Measurements from ENCODE around the gene SLC16A5. TPM values are rescaled to one million over a fixed set of nuclear protein-coding genes. Genes with fewer than 3 reads are reported as not detected.
"Not testable (repeated sequence)": the region's sequence is repeated elsewhere in the genome, so short reads cannot be mapped to it uniquely, and the experiment has no call there.

The SLC16A5 gene, protein sequence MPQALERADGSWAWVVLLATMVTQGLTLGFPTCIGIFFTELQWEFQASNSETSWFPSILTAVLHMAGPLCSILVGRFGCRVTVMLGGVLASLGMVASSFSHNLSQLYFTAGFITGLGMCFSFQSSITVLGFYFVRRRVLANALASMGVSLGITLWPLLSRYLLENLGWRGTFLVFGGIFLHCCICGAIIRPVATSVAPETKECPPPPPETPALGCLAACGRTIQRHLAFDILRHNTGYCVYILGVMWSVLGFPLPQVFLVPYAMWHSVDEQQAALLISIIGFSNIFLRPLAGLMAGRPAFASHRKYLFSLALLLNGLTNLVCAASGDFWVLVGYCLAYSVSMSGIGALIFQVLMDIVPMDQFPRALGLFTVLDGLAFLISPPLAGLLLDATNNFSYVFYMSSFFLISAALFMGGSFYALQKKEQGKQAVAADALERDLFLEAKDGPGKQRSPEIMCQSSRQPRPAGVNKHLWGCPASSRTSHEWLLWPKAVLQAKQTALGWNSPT
- 0.07 TPM in 1 of 2 replicates, not detected in the other for total RNA-seq (2014; rRNA removed; shearing (Covaris generic))

DNA sequence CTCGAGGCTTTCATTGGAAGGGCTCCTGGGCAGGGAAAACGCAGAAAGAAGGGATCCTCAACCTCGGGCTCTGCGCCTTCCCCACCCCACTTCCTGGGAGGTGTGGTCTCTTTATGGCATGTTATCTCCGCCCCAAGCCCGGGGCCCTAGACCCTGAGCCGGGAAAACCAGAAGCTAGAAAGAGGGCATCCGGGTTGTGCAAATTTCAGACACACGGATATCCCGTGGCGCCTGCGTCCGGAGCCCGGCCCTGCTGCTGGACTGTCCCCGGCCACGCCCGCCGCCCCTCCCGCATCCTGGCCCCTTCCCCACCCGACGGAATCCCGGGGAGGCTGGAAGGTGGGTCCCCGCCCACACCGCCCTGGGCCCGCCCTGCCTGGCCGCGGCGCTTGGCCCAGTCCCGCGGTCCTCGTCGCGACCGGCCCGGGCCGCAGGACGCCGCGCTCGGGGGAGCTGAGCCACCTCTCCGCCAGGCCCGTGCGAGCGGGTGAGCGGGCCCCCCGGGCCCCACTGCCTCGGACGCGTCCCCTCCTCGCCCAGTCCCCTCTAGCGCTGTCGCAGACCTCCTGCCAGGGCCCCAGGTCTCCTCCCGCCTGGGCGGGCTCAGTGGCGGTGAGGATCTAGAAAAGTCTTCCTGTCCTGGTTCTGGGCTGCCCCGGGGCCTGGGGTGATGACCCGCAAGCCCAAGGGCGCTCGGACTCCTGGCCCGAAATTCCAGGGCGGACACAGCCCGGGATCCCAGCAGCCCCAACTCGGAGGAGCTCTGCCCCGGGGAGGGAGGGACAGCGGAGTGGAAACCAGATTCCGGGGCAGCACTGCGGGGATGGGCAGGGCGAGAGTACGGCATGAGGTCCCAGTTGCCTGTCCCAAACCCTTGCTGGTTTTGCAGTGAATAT is at the start of gene SLC16A5:
SLC16A5 (plus strand) TSS at position 397 of the 896 bp plus-strand sequence. CDS start 5,683 bp downstream, outside the sequence.
- DNase-seq (ENCODE audit: low read depth), result no peak

DNA sequence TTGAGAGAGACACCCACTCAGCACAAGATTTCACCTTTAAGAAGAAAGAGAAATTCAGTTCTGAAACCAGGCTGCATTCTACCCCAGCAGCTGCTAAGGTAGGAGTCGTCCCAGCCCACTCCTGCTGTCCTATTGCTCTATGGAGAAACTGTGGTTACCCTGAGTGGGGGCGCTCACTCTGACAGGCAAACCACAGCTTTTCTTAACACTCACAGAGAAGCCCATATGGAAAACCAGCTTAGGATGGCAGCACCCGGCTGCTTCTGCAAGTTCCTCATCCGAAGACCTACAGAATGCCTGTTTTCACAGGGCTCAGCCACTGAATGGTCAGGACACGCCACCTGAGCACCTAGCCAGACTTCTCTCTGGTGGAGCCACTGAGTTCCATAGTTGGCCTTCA is 48.5 kb upstream of the SLC16A5 start:
- DNase-seq (ENCODE audit: low read depth), result no peak

DNA sequence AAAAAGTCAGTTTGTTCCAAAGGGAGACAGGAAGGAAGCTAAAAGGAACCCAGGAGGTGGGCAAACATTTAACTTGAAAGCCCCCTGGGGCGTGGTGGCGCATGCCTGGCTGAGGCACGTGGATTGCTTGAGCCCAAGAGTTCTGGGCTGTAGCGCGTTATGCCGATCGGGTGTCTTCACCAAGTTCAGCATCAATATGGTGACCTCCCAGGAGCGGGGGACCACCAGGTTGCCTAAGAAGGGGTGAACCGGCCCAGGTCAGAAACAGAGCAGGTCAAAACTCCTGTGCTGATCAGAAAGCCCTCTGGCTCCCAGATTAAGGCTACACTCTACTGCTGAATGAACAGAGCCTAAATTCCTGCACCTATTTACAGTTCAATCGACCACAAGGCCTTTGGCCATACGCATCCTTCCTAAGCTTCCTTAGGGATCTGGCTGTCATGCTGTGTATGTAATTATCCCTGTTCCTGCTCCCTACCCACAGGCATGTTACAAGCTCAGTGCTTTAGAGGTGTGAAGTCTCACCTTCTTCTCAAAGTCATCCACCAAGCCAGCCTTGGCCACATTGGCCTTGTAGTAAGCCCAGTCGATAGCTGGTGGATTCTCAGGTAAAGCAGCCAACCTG is 46.0 kb upstream of the SLC16A5 start:
- DNase-seq (ENCODE audit: low read depth), result no peak

DNA sequence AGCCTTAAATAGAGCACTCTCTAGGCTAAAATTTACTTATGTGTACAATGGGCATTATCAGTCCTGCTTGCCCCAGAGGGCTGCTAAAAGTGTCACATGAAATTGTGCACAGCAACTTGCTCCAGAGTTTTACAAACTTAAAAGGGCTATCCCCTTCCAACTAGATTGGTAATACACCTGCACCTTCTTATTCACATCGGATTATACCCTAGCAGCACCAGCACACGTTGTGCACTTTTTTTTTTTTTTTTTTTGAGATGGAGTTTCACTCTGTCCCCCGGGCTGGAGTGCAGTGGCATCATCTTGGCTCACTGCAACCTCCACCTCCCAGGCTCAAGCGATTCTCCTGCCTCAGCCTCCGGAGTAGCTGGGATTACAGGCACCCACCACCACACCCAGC is 44.0 kb upstream of the SLC16A5 start:
- not testable (repeated sequence) for DNase-seq (ENCODE audit: low read depth)

DNA sequence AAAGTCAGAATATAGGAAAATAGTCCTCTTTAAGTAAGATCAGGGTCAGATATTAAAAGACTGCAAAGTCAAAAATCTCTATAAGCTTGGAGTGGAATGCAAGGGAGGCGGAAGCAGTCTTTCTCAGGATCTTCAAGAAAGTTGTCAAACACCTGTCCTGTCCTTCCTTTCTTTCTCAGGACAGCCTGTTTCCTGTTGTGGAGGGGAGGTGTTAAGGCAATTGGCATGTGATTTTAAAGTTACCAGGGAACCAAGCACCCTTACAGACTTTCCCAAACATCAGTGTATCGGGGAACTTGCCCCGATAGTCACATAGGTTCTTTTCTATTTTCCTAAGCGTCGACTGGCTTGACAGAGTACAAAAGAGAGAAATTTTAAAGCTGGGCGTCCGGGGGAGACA is 43.0 kb upstream of the SLC16A5 start:
- no peak for DNase-seq (ENCODE audit: low read depth)

DNA sequence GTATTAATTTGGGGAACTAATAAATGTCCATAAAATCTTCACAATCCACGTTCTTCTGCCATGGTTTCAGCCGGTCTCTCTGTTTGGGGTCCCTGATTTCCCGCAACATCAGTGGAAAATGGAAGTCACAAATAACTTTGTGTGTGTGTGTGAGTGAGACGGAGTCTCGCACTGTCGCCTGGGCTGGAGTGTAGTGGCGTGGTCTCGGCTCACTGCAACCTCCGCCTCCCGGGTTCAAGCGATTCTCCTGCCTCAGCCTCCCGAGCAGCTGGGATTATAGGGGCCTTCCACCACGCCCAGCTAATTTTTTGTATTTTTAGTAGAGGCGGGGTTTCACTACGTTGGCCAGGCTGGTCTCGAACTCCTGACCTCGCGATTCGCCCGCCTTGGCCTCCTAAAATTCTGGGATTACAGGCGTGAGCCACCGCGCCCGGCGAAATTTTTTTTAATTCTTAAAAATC is 41.8 kb upstream of the SLC16A5 start:
- not testable (repeated sequence) for DNase-seq (ENCODE audit: low read depth)

DNA sequence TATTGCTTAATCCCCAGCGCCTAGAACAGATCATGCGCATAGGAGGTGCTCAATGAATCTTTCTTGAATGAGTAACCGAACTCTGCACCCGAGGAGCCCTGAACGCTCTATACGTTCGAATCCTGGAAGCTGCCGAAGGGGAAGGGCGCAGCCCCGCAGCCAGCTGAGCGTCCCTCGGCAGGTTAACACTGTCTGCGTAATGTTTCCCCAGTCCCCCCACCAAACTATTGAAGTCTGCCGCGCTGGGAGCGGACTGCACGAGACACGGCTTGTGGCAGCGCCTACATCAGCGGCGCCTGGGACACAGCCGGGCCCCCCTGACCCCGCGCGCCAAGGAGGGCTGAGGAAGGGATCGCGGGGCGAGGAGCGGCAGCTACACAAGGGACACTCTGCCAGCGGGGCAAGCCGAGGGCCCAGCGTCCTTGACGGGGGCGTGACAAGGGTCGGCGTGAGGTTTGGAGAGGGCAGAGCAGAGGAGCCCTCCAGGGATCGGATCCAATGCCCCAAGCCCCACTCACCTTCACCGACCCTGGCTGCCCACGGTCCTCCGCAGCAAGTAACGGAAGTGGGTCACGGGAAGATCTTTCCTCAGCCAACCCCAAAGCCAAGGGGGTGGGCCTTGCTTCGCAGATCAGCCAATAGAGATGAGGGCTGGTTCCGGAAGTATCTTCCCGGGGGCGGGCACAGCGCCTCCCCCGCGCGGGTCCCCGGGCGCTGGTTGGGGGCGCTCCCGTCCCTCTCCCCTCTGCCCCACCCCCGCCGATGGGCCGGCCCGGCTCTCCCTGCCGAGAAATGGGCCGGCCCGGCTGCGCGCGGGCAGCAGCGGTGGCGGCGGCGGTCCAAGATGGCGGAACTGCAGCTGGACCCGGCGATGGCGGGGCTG is 41.1 kb upstream of the SLC16A5 start, which contains the start of the genes ATP5PD and KCTD2:
ATP5PD (minus strand) TSS at position 563 of the 883 bp plus-strand sequence. CDS start 4,319 bp downstream, outside the sequence.
KCTD2 (plus strand) TSS at position 819 of the 883 bp plus-strand sequence; CDS start at position 845, 26 bp downstream.
- DNase-seq (ENCODE audit: low read depth), result peak; percentile 94

DNA sequence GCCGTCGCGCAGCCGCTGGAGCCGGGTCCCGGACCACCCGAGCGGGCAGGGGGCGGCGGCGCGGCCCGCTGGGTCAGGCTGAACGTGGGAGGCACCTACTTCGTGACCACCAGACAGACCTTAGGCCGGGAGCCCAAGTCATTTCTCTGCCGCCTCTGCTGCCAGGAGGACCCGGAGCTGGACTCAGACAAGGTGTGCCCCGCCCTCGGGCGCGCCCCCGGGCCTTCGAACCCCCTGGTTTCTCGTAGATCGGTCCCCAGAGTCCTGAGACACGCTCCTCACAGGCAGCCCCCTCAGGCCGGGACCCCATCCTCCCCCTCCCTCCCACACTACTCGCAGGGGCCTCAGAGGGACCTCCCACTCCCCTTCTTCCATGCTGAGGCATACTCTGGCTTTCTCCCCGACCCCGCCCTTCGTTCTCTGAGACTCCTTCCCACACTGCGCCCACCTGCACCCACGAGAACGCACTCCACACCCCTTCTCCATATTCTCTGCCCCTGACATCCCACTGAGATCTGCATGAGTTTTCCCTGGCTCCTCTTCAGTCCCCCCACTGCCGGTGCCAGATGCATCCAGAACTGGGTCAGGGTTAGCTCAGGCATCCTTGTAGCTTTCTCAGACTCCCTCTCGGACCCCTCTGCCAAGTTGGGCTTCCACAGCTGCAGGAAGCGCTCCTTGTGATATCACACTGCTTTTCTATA is 40.2 kb upstream of the SLC16A5 start:
- peak; percentile 8 for DNase-seq (ENCODE audit: low read depth)

DNA sequence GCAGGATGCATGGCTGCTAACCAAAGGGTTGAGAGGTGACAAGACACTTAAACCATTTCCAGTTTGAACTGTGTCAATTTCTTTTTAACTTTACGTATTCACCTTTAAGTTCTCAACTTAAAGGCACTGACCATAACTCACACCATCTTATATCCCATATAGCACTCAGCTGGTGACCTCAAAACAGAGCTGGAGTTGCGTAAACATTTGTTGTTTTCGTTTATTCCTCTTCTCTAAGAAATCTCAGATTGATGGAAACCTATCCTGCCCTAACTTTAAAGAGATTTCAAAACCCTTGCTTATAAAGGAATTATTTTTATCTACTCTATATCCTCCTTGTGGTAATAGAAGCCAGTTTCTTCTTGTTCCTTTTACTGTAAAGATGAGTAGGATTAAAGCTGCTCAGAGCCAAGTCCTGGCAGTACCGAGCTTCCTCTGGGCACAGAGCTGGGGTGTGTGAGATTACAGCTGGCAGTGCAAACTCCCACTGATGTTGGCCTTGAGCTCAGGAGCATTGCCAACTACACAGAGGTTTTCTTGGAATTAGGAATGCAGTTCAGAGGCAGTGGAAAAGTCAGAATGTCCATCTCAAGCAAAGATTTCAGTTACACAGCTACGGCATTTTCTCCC is 39.4 kb upstream of the SLC16A5 start:
- no peak for DNase-seq (ENCODE audit: low read depth)

DNA sequence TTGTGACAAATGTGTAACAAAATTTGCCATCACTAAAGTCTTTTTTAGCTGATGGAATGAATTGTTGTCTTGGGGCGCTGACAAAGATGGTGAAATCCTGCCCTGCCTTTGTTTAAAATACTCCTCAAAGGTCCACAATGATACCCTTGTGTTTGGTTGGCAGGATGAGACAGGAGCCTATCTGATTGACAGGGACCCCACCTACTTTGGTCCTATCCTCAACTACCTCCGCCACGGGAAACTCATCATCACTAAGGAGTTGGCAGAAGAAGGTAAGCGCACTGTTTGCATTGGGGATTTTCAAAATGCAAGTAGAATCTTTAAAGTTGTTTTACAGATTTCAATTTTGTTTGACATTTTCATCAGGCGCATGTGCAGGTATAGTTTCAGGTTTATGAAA is 38.7 kb upstream of the SLC16A5 start:
- DNase-seq (ENCODE audit: low read depth), result no peak

DNA sequence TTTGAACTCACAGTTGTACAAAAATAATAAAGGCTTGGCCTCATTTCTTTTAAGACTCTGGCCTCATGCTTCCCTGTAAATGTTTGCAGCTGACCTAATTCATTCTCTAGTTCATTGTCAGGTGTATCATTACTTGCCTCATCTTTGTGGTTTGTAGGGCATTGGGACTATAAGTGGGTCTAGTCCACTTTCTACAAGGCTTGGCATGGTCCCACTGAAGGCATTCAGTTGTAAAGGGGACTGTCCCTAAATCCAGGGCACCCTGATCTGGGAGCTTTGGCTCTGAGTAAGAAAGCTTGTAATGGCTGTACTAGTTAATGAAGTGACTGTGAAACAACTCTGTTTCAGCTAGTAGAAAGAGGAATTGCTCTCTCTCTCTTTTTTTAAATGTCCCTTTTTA is 38.0 kb upstream of the SLC16A5 start:
- no peak for DNase-seq (ENCODE audit: low read depth)

DNA sequence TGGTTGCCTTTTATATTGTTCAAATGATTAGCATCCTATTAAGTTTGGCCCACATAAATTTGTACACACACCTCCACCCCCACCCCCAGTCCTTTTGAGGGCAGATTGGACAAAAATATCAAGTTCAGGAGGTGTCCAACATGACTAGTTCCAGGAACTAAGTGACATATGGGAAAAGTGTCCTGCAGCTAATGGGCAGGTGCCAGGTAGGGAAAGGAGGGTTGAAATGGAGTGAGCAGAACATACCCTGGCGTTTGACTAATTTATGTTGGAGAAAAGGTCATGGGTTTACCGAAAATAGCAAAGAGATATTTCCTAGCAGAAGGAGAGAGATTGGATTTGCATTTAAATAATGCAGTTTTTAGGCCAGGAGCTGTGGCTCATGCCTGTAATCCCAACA is 35.8 kb upstream of the SLC16A5 start:
- no peak for DNase-seq (ENCODE audit: low read depth)

DNA sequence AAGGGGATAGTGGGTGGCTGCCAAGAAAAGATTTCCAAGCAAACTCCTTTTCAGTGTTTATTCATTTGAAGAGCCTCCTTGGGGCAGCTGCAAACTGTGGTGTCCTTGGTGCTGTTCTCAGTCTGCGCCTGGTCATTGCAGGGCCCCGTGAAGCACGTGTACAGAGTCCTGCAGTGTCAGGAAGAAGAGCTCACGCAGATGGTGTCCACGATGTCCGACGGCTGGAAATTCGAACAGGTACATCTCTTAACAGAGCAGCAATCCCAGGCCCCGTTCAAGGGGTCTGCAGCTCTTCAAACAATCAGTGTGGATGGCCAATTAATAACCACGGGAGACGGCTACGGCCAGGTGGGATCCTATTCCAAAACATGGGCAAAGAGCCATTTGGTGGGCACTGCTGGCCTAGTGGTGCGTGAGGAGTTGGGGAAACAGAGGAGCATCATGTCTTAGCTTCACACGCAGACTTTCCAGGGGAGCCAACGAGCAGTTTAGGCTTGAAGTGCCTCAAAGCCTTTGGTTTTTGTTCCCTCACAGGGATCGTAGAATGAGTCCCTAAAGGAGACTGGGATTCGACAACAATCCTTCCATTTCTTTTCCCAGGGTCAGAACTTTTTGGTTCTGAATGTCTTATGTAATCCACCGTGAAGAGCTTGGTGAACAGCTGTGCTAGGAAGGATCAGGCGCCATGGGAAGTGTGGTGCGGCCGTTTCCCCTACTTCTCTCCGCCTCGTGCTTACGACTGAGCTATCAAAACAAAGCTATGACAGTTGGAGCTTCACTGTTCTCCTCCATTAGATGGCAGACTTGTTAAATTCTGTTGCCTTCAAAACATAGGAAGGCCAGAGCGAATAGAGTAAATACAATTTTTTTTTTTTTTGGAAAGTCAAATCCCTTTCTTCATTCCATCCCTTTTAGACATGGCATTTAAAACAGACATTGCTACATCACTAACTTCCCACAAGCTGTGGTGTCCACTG is 28.1 kb upstream of the SLC16A5 start:
- no peak for DNase-seq (ENCODE audit: low read depth)

DNA sequence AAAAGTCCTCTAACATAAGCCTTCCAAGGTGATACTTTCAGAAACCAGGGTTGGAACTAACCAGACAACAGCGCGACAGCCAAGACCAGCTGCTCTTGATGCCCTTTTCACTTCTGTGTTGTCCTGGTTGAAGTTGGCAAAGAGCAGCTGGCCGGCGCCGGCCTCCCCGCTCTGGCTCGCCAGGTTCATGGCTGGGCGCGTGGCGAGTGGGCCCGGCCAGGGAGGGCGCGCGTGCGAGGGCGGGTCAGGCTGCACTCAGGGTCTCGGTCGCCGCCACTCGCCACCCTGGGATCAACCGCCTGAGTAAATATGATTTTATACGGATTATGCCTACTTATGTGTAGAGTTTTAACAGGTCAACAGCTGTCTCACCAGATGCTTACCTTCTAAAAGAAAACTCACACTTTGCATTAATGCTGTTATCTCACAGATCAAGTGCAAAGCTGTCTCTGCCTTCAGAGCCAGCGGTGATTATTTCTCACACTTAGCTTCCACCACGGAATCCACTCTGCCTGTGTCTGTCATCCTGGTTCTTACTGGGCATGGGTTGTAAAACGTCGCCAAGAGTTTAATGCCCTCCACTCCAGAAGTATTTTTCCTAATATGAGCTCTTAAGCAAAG is 27.2 kb upstream of the SLC16A5 start:
- no peak for DNase-seq (ENCODE audit: low read depth)

DNA sequence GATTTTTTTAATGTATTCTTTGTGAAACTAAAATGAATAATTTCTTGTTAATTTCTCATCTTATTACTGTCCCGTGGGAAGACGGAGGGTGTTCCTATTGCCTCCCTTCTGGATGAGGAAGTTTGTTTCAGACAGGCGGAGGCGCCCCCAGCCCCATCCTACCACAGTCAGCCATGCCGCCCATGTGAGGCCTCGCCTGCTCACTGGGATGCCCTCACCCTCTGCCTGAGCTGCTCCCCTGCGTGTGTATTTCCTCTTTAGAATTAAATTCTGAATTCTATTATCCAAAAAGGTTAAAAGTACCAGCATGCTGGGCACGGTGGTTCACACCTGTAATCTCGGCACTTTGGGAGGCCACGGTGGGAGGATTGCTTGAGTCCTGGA is 26.7 kb upstream of the SLC16A5 start:
- DNase-seq (ENCODE audit: low read depth), result no peak

DNA sequence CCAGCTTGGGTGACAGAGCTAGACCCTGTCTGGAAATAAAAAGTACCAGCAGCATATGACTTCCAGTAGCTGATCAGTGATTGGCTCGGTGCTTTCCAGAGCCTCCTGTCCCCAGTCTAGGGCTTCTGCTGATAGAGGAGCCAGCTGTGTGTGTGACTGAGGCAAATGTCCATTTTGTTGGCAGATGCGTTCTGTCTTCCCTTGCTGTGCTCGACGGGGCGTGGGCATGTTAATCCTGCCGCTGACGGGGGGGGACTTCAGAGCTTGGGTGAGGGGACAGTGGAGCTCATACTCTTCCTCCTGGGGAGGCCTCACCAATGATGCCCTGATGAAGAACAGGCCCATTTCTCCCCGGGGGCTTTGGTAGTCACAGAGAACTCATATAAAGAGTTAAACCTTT is 26.1 kb upstream of the SLC16A5 start:
- no peak for DNase-seq (ENCODE audit: low read depth)

DNA sequence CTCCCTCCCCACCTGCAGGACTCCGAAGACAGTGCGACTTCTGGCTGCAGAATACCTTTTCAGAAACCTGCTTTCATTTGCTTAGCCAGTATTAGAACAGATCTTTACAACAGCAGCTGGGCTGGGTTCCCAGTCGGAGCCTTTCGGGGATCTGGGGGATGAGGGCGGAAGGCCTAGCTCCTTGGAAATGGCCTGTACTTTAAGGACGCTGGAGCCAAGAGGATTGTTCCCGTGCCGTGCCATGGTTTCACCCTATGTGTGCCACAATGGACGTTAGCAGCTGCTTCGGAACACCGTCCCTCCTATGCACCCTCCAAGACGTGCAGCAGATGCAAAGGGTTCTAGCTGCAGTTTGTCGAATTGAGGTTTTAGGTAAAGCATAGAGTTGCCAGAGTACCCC is 24.6 kb upstream of the SLC16A5 start:
- DNase-seq (ENCODE audit: low read depth), result no peak

DNA sequence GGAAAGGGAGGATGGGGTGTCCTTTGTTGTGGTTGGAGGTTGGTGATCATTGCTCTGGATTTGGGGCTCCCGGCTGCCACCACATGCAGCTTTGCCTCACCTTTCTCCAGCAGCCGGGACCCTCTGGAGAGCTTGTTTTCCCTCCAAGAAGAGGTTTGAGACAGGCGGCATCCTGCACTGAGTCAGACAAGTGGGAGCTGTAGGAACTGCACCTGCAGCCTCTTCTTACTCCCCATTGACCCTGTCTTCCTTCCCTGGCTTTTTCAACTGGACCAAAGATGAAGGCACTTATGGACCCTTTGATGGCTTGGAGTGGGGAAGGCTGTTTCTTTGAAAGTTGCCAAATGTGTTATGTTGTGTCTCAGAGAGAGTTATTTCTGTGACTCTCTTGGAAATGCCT is 24.1 kb upstream of the SLC16A5 start:
- DNase-seq (ENCODE audit: low read depth), result no peak

Data from M059J (cell line).